Adipocyte (in vitro differentiated cells): ENCODE data around the gene MEI4.
"Not testable (repeated sequence)": the region's sequence is repeated elsewhere in the genome, so short reads cannot be mapped to it uniquely, and the experiment has no call there.

Experiments
- DNase-seq: peaks from one replicate; pipeline ENCODE4 v3.0.0-alpha.2; 2015; ENCODE audit warnings: low read depth
- H3K27me3 ChIP-seq: replicated peaks from 2 replicates; pipeline ENCODE4 v1.7.0; 2013; ENCODE audit warnings: mild to moderate bottlenecking, low read length, moderate library complexity; ENCODE audit not compliant: control insufficient read depth, insufficient read depth
- H3K36me3 ChIP-seq: 2 replicates; pipeline ENCODE4 v1.7.0; 2013; ENCODE audit warnings: low read length, mild to moderate bottlenecking, moderate library complexity; ENCODE audit not compliant: control insufficient read depth, insufficient read depth, severe bottlenecking
- H3K4me1 ChIP-seq: 2 replicates; pipeline ENCODE4 v1.7.0; 2013; ENCODE audit warnings: mild to moderate bottlenecking, low read length, moderate library complexity; ENCODE audit not compliant: control insufficient read depth, insufficient read depth
- H3K4me3 ChIP-seq: 2 replicates; pipeline ENCODE4 v1.7.0; 2013; ENCODE audit warnings: mild to moderate bottlenecking, low read length, moderate library complexity
- H3K9ac ChIP-seq: 2 replicates; pipeline ENCODE4 v1.7.0; 2013; ENCODE audit warnings: mild to moderate bottlenecking, low read length, moderate library complexity
- H3K9me3 ChIP-seq: 2 replicates; pipeline ENCODE4 v1.7.0; 2013; ENCODE audit warnings: mild to moderate bottlenecking, low read length, moderate library complexity; ENCODE audit not compliant: control insufficient read depth

MEI4 gene

DNA sequence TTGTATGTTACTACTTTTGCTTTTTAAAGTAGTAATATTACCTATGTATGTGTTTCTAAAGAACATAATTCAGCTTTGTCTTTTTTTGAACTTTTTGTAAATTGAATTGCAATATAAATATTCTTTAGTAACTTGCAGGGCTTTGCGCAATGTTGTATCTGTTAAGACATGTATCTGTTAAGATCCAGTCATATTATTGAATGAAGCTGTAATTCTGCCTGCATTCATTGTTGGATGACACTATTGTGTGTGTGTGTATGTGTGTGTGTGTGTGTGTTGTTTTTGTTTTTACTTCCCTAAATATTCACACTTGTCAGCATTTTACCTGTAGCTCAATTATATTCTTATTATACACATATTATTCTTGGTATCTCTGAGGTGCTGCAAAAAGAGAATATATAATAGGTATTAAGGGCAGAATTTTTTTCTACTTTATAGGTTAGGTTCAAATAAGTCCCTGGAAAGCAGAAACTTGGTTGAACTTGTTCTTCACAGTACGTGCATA lies 164.0 kb downstream of the MEI4 start:
- Histone ChIP-seq H3K4me3 (no peak overlapping the region), H3K36me3 (no peaks in the 10 kb centered on the region), H3K4me1 (no peaks in the 10 kb centered on the region), H3K9ac (no peak overlapping the region), H3K27me3 (no peaks in the 10 kb centered on the region), H3K9me3 (no peaks in the 10 kb centered on the region)
- DNase-seq: no peak

DNA sequence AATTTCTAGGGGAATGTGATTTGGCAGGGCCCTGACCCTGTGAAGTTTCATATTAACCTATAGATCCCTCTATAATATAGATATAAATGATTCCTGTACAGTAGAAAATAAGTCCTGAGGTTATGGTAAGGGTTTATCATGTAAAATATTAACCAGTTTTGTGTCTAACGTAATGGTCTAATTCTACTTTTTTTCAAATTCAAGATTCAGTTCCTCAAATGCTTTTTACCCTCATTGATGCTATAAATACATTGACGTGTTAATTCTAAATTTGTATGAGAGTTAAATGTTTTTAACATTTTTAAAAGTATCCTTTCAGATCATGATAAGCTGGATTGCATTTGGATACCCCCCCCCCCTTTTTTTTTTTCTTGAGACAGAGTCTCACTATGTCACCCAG lies 169.4 kb downstream of the MEI4 start:
- Histone ChIP-seq H3K4me1 (no peaks in the 10 kb centered on the region), H3K36me3 (no peaks in the 10 kb centered on the region), H3K4me3 (no peak overlapping the region), H3K9ac (no peak overlapping the region), H3K27me3 (no peaks in the 10 kb centered on the region), H3K9me3 (no peaks in the 10 kb centered on the region)
- no peak for DNase-seq

DNA sequence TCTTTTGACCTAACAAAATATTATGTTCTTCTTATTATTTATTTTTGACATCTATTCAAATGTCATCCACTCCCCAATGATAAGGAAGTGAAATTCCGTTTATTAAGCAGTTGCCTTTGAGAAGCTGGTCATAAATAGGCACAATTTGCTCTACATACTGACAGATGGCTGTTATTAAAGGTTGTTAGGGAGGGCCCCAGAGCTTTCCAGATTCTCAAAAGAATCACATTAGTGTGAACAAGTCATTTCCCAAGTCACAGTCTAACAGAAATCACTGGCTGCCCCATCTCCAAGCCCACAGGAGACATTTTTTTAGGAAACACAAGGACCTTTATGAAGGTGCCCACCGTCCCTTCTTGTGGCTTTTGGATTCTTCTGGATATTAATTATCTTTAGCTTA lies 172.4 kb downstream of the MEI4 start:
- Histone ChIP-seq H3K27me3 (no peaks in the 10 kb centered on the region), H3K4me1 (no peaks in the 10 kb centered on the region), H3K36me3 (no peaks in the 10 kb centered on the region), H3K9ac (no peak overlapping the region), H3K9me3 (no peaks in the 10 kb centered on the region), H3K4me3 (no peak overlapping the region)
- DNase-seq: no peak

DNA sequence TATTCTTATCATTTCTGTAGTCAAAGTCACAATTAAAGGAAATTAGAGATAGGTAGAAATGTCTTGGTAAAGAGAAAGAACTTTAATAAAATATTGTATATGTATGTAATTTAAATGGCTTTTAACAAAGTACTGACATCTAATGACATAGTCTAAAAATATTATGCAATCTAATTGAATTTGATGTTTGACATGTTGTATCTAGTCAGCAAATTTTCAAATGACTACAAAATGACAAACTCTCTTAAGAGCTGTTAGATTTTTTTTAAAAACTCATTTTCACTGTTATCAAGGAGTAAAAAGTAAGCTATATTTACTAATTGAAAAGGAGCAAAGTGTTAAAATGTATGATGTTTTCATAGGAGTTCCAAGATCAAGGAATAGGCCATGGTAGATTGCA lies 176.9 kb downstream of the MEI4 start:
- H3K9me3 ChIP-seq: no peaks in the 10 kb centered on the region
- H3K4me3 ChIP-seq: no peak overlapping the region
- H3K9ac ChIP-seq: no peak overlapping the region
- H3K36me3 ChIP-seq: no peaks in the 10 kb centered on the region
- H3K27me3 ChIP-seq: no peaks in the 10 kb centered on the region
- H3K4me1 ChIP-seq: no peaks in the 10 kb centered on the region
- DNase-seq: no peak

GRCh38 chr6:77833749-77834148 lies 180.9 kb downstream of the MEI4 start:
- not testable (repeated sequence) for H3K36me3 ChIP-seq, DNase-seq, H3K4me3 ChIP-seq, H3K9ac ChIP-seq, H3K4me1 ChIP-seq, H3K27me3 ChIP-seq, H3K9me3 ChIP-seq

GRCh38 chr6:77834591-77834996 lies 181.8 kb downstream of the MEI4 start:
- Histone ChIP-seq H3K4me1 (no peaks in the 10 kb centered on the region), H3K4me3 (no peak overlapping the region), H3K36me3 (no peaks in the 10 kb centered on the region), H3K9me3 (no peaks in the 10 kb centered on the region), H3K9ac (no peak overlapping the region), H3K27me3 (no peaks in the 10 kb centered on the region)
- no peak for DNase-seq

GRCh38 chr6:77837034-77837784 lies 184.4 kb downstream of the MEI4 start:
- Histone ChIP-seq H3K4me1 (no peaks in the 10 kb centered on the region), H3K9me3 (no peaks in the 10 kb centered on the region), H3K4me3 (no peak overlapping the region), H3K9ac (no peak overlapping the region), H3K36me3 (no peaks in the 10 kb centered on the region), H3K27me3 (no peaks in the 10 kb centered on the region)
- DNase-seq: no peak

DNA sequence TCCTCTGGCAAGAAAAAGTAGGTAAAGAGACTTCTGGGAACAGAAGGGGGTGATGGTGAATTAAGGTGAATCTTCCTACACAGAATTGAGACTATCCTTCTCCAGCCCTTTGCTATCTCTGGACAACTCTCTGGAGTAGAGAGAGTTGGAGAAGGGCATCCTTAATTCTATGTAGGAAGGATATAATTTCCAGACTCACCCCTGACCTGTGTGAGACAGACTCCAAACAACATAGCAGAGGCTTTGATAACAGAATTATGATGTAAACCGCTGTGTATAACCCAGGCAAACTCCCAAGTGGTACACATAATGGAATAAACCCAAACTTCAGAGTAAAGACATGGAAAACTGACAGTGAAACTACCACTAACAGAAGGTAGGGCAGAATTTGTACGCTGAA lies 186.5 kb downstream of the MEI4 start:
- no peak for DNase-seq
- H3K9ac ChIP-seq: no peak overlapping the region
- no peaks in the 10 kb centered on the region for H3K9me3 ChIP-seq
- no peaks in the 10 kb centered on the region for H3K27me3 ChIP-seq
- H3K36me3 ChIP-seq: no peaks in the 10 kb centered on the region
- no peak overlapping the region for H3K4me3 ChIP-seq
- H3K4me1 ChIP-seq: no peaks in the 10 kb centered on the region

GRCh38 chr6:77844822-77845221 lies 192.0 kb downstream of the MEI4 start:
- no peaks in the 10 kb centered on the region for H3K9me3 ChIP-seq
- H3K36me3 ChIP-seq: no peaks in the 10 kb centered on the region
- no peaks in the 10 kb centered on the region for H3K4me1 ChIP-seq
- DNase-seq: no peak
- H3K9ac ChIP-seq: no peak overlapping the region
- no peak overlapping the region for H3K4me3 ChIP-seq
- no peaks in the 10 kb centered on the region for H3K27me3 ChIP-seq

DNA sequence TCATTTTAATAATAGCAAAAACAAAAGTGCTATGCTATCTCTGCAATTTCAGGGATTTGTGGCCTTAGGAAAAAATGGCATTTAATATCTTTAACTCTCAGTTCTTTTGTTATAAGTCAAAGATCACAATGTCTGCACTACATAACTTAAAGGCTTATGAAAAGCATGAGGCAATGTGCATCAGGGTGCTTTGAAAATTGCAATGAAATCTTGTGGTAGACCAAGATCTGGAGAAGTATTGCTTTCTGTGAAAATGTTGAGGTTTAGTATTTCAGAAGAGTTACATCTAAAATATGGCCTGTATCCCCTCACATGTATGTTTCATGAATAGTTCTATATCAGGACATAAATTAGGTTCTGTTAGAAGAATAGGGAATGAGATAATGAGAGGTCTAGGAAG lies 200.6 kb downstream of the MEI4 start:
- no peak for DNase-seq
- Histone ChIP-seq H3K4me1 (no peaks in the 10 kb centered on the region), H3K4me3 (no peak overlapping the region), H3K9me3 (no peaks in the 10 kb centered on the region), H3K9ac (no peak overlapping the region), H3K27me3 (no peaks in the 10 kb centered on the region), H3K36me3 (no peaks in the 10 kb centered on the region)

DNA sequence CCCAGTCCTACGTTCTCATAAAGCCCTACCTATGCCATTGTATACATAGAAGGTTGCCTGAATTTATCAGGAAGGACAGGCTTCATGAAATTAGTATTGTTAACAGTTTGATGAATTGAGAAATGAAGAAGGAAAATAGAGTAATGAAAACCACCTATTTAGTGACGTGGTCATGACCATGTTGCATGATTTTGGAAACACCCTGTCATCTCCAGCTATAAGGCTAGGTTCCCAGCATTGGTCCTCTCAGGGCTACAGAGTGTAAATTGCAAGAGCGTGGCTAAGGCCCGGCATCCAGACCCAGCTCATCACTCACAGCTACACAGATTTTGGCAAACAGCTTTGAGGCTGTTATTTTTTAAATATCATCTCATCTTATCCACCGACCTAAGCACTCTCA lies 203.6 kb downstream of the MEI4 start:
- no peaks in the 10 kb centered on the region for H3K36me3 ChIP-seq
- no peaks in the 10 kb centered on the region for H3K4me1 ChIP-seq
- H3K9me3 ChIP-seq: no peaks in the 10 kb centered on the region
- no peak for DNase-seq
- H3K9ac ChIP-seq: no peak overlapping the region
- no peak overlapping the region for H3K4me3 ChIP-seq
- no peaks in the 10 kb centered on the region for H3K27me3 ChIP-seq

- no peaks in the 10 kb centered on the region for H3K9me3 ChIP-seq
- no peaks in the 10 kb centered on the region for H3K4me1 ChIP-seq
- H3K27me3 ChIP-seq: no peaks in the 10 kb centered on the region
- H3K4me3 ChIP-seq: no peak overlapping the region
- no peak overlapping the region for H3K9ac ChIP-seq
- H3K36me3 ChIP-seq: no peaks in the 10 kb centered on the region
- DNase-seq: no peak
Measured at GRCh38 chr6:77857421-77857820, 204.6 kb downstream of the MEI4 start.
